HG03159 (cell line): ENCODE results near the gene MRPL34.

ENCODE experiments used
- ATAC-seq: cut with Tn5 transposase; IDR thresholded peaks from one replicate; pipeline ENCODE4 v1.9.1; 2021; ENCODE audit warnings: mild to moderate bottlenecking, moderate library complexity; ENCODE audit not compliant: unreplicated experiment

Gene MRPL34

DNA sequence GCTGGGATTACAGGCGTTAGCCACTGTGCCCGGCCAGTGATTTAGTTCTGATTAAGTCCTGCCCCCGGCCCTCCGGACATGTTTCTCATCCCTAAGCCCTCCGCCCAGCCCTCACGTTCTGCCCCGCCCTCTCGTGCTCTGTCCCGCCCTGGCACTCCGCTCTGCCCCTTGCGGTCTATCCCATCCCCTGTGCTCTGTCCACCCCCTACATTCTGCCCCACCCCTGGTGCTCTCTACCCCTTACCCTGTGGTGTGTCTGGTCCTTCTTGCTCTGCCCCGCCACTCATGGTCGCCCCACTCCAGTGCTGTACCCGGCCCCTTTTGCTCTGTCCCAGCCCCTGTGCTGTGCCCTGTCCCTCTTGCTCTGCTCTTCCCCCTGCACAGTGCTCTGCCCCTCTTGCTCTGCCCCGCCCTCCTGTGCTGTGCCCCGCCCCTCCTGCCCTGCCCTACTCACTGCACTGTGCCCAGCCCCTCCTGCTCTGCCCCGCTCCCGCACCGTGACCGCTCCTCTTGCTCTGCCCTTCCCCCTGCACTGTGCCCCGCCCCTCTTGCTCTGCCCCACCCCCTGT, 34.7 kb downstream of the MRPL34 start:
- no peak for ATAC-seq

DNA sequence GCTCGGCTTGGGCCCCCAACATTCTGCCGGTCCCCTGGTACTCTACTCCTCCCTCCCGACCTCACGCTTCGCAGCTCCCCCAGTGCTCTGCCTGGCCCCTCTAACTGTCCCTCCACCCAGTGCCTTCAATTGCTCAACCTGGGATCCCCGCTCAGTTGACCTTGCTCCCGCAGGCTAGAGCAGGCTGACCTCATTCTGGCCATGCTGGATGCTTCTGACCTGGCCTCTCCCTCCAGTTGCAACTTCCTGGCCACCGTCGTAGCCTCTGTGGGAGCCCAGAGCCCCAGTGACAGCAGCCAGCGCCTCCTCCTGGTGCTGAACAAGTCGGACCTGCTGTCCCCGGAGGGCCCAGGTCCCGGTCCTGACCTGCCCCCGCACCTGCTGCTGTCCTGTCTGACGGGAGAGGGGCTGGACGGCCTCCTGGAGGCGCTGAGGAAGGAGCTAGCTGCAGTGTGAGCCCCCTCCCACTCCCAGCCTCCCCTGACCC, 35.2 kb downstream of the MRPL34 start:
- ATAC-seq: no peak

DNA sequence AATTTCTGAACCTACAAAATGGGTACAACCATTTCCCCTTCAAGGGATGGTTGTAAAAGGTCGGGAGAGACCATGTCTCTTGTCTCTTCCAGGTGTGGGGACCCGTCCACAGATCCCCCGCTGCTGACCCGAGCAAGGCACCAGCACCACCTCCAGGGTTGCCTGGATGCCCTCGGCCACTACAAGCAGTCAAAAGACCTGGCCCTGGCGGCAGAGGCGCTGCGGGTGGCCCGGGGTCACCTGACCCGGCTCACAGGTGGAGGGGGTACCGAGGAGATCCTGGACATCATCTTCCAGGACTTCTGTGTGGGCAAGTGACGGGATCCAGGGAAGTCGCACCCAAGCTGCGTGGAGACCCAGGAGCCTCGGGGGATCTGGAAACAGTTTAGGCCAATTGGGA, 35.7 kb downstream of the MRPL34 start:
- ATAC-seq: no peak

DNA sequence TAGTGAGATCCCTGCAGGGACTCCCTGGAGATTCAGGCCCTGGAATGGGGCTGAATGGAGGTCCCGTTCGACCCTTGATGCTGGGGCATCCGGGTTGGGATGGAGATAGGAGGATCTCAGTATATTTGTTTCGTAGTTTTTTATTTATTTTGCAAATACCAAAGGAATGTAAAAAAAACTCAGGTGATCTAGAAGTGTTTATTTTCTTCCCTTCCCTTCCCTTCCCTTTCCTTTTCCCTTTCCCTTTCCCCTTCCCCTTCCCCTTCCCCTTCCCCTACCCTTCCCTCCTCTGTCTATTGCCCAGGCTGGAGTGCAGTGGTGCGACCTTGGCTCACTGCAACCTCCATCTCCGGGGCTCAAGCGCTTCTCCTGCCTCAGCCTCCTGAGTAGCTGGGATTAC, 36.2 kb downstream of the MRPL34 start:
- ATAC-seq: no peak

DNA sequence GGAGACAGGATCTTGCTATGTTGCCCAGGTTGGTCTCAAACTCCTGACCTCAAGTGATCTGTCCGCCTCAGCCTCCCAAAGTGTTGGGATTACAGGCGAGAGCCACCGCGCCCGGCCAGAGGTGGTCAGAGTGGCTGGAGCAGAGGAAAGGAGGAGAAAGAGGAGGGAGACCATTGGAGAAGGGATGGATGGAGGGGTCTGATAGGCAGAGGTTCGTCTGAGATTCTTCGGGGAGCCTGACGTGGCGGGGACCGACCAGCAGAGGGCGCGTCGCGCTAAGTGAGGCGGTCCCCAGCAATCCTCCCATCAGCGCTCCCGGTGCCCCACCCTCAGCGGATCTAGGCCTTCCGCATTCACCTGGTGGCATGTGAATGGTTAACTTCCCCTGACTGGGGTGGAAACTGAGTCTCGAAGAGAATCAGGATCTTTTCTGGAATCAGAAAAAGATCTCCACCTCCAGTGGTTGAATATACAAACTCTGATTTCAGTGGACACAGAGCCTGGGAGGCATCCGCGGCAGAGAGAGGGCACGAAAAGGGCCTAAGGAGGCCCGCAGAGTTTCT, 40.5 kb downstream of the MRPL34 start:
- no peak for ATAC-seq

DNA sequence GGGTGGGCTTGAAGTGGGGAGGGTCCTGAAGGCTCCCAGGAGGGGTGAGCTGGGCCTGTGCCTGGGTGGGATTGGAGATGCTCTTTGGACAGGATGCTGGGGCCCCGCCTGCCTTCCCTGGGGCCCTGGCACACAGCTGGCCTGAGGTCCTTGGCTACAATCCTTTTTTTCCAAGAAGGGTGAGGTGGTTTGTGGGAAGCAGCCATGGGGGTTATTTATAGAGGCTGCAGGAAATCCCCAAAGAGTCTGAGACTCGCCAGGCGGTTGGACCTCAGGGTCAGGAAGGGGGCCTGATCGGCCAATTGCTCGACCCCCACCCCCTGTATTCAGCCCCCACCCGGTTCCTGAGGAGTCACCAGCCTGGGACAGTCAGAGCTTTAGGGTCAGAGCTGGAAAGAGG, 41.7 kb downstream of the MRPL34 start:
- ATAC-seq: no peak

DNA sequence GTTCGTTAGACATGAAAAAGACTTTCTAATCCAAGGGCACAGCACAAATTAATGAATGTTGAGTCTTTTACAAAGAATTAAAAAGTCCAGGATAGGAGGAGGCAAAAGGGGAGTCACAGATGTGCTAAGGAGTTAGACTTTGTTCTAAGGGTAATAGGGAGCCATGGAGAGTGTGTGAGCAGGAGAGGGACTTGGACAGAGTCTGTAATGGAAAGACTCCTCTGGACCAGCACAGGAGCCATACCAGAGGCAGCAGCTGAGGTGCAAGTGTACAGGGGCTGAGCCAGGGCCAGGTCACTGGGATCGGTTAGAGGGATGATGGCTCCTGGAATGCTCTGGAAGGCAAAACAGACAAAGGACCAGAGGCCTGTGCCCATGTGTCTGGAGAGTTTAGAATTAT, 42.2 kb downstream of the MRPL34 start:
- ATAC-seq: no peak

DNA sequence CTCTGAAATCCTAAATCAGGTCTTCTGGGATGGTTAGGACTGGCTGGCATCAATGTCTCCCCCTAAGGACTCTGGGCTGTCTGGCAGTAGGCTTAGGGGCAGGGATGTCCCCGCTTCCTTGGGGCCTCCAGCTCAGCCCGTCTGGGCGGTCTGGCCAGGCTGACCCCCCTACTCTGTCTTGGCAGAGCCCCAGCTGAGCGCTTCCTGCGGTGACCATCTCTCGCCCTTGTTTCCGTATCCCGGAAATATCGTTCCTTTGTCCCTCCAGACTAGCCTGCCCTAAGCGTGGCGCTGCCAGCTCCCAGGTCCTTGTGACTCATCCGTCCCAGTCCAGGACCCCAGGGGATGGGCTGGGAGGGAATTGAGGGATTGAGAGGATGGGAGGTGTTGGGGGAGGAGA, 43.0 kb downstream of the MRPL34 start:
- no peak for ATAC-seq

DNA sequence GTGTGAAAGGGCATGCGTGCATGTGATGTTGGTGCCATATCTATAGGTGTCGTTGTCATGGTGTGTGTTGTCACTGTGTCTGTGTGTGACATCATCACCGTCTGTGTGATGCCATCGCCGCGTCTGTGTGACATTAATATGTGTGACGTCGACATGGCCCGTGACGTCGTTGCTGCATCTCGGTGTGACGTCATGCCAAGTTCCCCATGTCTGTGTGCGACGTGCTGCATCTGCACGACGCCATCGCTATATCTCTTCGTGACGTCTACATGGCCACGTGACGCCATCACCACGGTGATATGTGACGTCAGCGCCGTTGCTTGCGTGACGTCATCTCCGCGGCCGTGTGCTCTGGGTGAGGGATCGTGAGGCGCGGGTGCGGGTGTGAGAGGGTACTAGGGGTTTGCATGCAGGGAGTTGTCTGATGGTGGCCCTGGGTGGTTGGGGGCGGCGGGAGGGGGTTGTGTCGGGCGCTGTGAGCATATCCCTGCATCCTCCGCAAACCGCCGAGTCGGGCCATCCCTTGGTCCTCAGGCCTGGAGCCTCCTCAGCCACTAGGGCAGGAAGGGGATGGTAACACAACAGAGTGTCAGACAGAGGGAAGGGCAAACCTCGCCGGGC, 46.3 kb downstream of the MRPL34 start:
- ATAC-seq: no peak

DNA sequence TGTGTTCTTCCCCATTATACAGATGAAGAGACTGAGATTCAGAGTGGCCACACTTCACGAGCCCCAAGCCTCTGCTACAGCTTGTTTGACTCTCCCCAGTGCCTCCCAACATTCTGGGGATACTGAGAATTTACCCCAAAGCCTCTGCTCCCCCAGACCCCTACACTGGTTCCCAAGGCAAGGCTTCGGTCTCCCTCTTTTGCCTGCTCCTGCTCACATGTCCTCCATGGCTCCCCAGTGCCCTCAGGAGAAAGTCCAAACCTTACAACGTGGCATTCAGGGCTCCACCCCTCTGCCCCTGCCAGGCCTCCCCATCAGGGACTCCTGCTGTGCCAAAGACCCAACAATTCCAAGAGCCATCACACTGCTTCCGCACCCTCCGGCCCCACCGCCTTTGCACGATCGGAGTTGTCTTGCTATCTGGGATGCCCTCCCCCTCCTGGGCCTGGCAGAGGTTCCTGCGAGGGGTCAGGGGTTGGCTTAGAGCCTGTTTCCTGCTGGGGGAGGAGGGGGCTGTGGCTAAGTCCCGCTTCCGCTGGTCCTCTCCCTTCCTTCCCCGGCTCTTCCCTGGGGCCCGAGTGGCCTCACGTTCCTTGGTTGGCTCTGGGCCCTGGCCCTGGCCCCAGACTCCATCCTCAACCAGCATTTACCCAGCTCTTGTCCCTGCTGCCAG, 47.1 kb downstream of the MRPL34 start:
- no peak for ATAC-seq

DNA sequence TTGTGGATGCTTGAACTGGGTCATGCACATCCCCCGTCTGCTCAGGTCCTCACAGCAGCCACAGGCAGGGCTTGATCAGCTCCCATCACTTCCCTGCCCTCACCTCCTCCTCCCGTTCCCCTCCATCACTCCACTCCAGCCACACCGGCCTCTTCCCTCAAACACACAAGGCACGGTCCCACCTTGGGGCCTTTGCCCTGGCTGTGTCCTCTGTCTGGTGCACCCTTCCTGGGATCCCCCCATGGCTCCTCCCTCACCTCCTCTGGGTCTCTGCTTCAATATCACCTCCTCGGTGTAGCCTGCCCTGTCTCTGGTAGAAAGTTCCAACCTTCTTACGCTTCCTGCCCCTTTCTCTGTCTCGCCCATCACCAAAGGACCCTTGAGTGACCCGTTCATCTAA, 47.7 kb downstream of the MRPL34 start:
- ATAC-seq: no peak
